WTC11 (cell line): Measurements from ENCODE around the gene LPCAT1.

Experiments
- AFF4 ChIP-seq: sonication (generic); formaldehyde crosslinking; IDR thresholded peaks from 2 replicates; pipeline ENCODE4 v1.8.1; 2023; ENCODE audit warnings: mild to moderate bottlenecking, missing genetic modification reagents, borderline replicate concordance
- CTCF ChIP-seq: fragments of 200-600 bp; IDR thresholded peaks from 2 replicates; pipeline ENCODE4 v1.8.0; 2022; ENCODE audit warnings: antibody characterized with exemption
- E2F1 ChIP-seq: sonication (generic); formaldehyde crosslinking; IDR thresholded peaks from 2 replicates; pipeline ENCODE4 v1.8.0; 2022; ENCODE audit warnings: mild to moderate bottlenecking, missing genetic modification reagents
- E2F4 ChIP-seq: sonication (generic); formaldehyde crosslinking; IDR thresholded peaks from 2 replicates; pipeline ENCODE4 v1.8.1; 2022; ENCODE audit warnings: low read depth, mild to moderate bottlenecking, moderate library complexity, missing genetic modification reagents, borderline replicate concordance
- IRF1 ChIP-seq: sonication (generic); formaldehyde crosslinking; IDR thresholded peaks from 2 replicates; pipeline ENCODE4 v1.8.0; 2023; ENCODE audit warnings: missing genetic modification reagents
- MAX ChIP-seq: sonication (generic); formaldehyde crosslinking; IDR thresholded peaks from 2 replicates; pipeline ENCODE4 v1.8.0; 2022; ENCODE audit warnings: mild to moderate bottlenecking, missing genetic modification reagents
- NFYB ChIP-seq: sonication (generic); formaldehyde crosslinking; conservative IDR thresholded peaks from 2 replicates; pipeline ENCODE4 v1.8.0; 2022; ENCODE audit warnings: low read depth, missing genetic modification reagents
- PREB ChIP-seq: sonication (generic); formaldehyde crosslinking; IDR thresholded peaks from 2 replicates; pipeline ENCODE4 v1.8.1; 2022; ENCODE audit warnings: mild to moderate bottlenecking, missing genetic modification reagents, moderate library complexity, borderline replicate concordance
- RORB ChIP-seq: fragments of 250-450 bp; sonication (Bioruptor Pico); IDR thresholded peaks from 2 replicates; pipeline ENCODE4 v1.9.0; 2021; ENCODE audit warnings: mild to moderate bottlenecking
- SP1 ChIP-seq: sonication (generic); formaldehyde crosslinking; conservative IDR thresholded peaks from 2 replicates; pipeline ENCODE4 v1.8.1; 2022; ENCODE audit warnings: missing genetic modification reagents
- USF1 ChIP-seq: sonication (generic); formaldehyde crosslinking; IDR thresholded peaks from 2 replicates; pipeline ENCODE4 v1.8.0; 2022; ENCODE audit warnings: mild to moderate bottlenecking, missing genetic modification reagents
- ZBTB21 ChIP-seq: sonication (generic); formaldehyde crosslinking; IDR thresholded peaks from 2 replicates; pipeline ENCODE4 v1.8.1; 2023; ENCODE audit warnings: mild to moderate bottlenecking, missing genetic modification reagents, borderline replicate concordance
- ZNF512 ChIP-seq: sonication (generic); formaldehyde crosslinking; IDR thresholded peaks from 2 replicates; pipeline ENCODE4 v1.8.1; 2022; ENCODE audit warnings: missing genetic modification reagents, borderline replicate concordance
- ZSCAN18 ChIP-seq: fragments of 250-450 bp; sonication (Bioruptor Pico); IDR thresholded peaks from 2 replicates; pipeline ENCODE4 v2.1.2; 2022; ENCODE audit warnings: mild to moderate bottlenecking, moderate library complexity

- no peak for TF ChIP-seq CTCF
- no peak for TF ChIP-seq E2F4 (CRISPR knock-in tag)
- TF ChIP-seq AFF4 (CRISPR knock-in tag) = no peak
- no peak for TF ChIP-seq ZNF512 (CRISPR knock-in tag)
- TF ChIP-seq E2F1 = no peak
- no peak for TF ChIP-seq IRF1 (CRISPR knock-in tag)
- no peak for TF ChIP-seq ZBTB21 (CRISPR knock-in tag)
- TF ChIP-seq USF1 (CRISPR knock-in tag) = no peak
- TF ChIP-seq NFYB (CRISPR knock-in tag) = no peak
- TF ChIP-seq RORB (CRISPR knock-in tag) = no peak
- no peak for TF ChIP-seq ZSCAN18 (CRISPR knock-in tag)
- no peak for TF ChIP-seq MAX (CRISPR knock-in tag)
- no peak for TF ChIP-seq SP1
- no peak for TF ChIP-seq PREB (CRISPR knock-in tag)
Measured at GRCh38 chr5:1526190-1526631, 2.5 kb upstream of the LPCAT1 start.
